ENCODE data around the gene CARD18.

CARD18 gene

GRCh38 chr11:105139669-105140068, at the start of gene CARD18:
TSS of gene CARD18 (minus strand) at chr11:105139769. CDS start at chr11:105139726, 43 bp downstream.
- DNase-seq, result no peak

GRCh38 chr11:105183987-105184386, 44.4 kb upstream of the CARD18 start:
- no peak for DNase-seq

- DNase-seq, result no peak
These were observed 43.9 kb upstream of the CARD18 start for GRCh38 chr11:105183426-105183825.

GRCh38 chr11:105181521-105181920, 42.0 kb upstream of the CARD18 start:
- no peak for DNase-seq

- no peak for DNase-seq
These were observed 41.5 kb upstream of the CARD18 start for GRCh38 chr11:105181100-105181499.

GRCh38 chr11:105179542-105180278, 40.1 kb upstream of the CARD18 start:
- no peak for DNase-seq

GRCh38 chr11:105177658-105178057, 38.1 kb upstream of the CARD18 start:
- no peak for DNase-seq

- no peak for DNase-seq
These were observed 28.9 kb upstream of the CARD18 start for GRCh38 chr11:105168457-105168856.

- no peak for DNase-seq
These were observed 27.7 kb upstream of the CARD18 start for GRCh38 chr11:105167244-105167643.

- no peak for DNase-seq
These were observed 24.6 kb upstream of the CARD18 start for GRCh38 chr11:105164208-105164607.

GRCh38 chr11:105162506-105162905, 22.9 kb upstream of the CARD18 start:
- no peak for DNase-seq

GRCh38 chr11:105158436-105158835, 18.9 kb upstream of the CARD18 start:
- DNase-seq, result no peak

GRCh38 chr11:105156720-105157119, 17.2 kb upstream of the CARD18 start:
- DNase-seq, result no peak

GRCh38 chr11:105156231-105156630, 16.7 kb upstream of the CARD18 start:
- DNase-seq, result no peak

GRCh38 chr11:105155679-105156078, 16.1 kb upstream of the CARD18 start:
- DNase-seq, result no peak

- no peak for DNase-seq
These were observed 13.8 kb upstream of the CARD18 start for GRCh38 chr11:105153392-105153791.

GRCh38 chr11:105152560-105152959, 13.0 kb upstream of the CARD18 start:
- no peak for DNase-seq

GRCh38 chr11:105152021-105152512, 12.5 kb upstream of the CARD18 start:
- no peak for DNase-seq

- no peak for DNase-seq
These were observed 9.9 kb upstream of the CARD18 start for GRCh38 chr11:105149477-105149876.

- no peak for DNase-seq
These were observed 8.7 kb upstream of the CARD18 start for GRCh38 chr11:105148241-105148640.

- no peak for DNase-seq
These were observed 5.3 kb upstream of the CARD18 start for GRCh38 chr11:105144887-105145286.

- no peak for DNase-seq
These were observed 2.6 kb upstream of the CARD18 start for GRCh38 chr11:105142167-105142566.

GRCh38 chr11:105137286-105137685, 2.3 kb downstream of the CARD18 start:
- DNase-seq, result no peak

- no peak for DNase-seq
These were observed 3.7 kb downstream of the CARD18 start for GRCh38 chr11:105135883-105136282.

Data from CD4-positive, alpha-beta T cell treated with Interleukin-10 for 1 hour (primary cell).